K562 (cell line): ENCODE data around the gene NME7. TPM values are rescaled to one million over a fixed set of nuclear protein-coding genes. Genes with fewer than 3 reads are reported as not detected.
A peak's percentile ranks its signal among the peaks of the same experiment; 100 is the strongest.

Experiments used
- ATAC-seq: fragments of 200-7000 bp; cut with Tn5 transposase; 3 replicates; pipeline ENCODE4 v1.9.1; 2020; ENCODE audit warnings: moderate library complexity
- BruUV-seq: library from RNA; stranded (reverse); fragments of 400-500 nt; replicated peaks from 2 replicates; lab custom pipeline; 2021; lab: Mats Ljungman, UMichigan
- CTCF ChIA-PET: fragments of 300-600 bp; formaldehyde crosslinking; extraction: SDS; loops from one replicate; lab custom pipeline; 2021; ENCODE audit warnings: low intra/inter-chr PET ratio; lab: Yijun Ruan, JAX
- POLR2A ChIA-PET: fragments of 300-600, 350-650 bp; sonication (Branson Sonifier 250); formaldehyde crosslinking; extraction: SDS; loops from one replicate; lab custom pipeline; 2021; ENCODE audit warnings: antibody characterized with exemption, inconsistent platforms; lab: Yijun Ruan, JAX
- DNase-seq, 4 experiments: peaks; one replicate each; pipeline versions ENCODE4 v3.0.0 to v3.0.0-alpha.2; 2011 to 2018; ENCODE audit warnings: low spot score in 3 of 4, mixed read lengths in 3 of 4; ENCODE audit errors: extremely low read depth in 1 of 4
- FAIRE-seq: peaks from 2 replicates; lab custom pipeline; 2011; peaks lifted over from hg19 to GRCh38; lab: Jason Lieb, UNC
- H2AFZ ChIP-seq: 2 replicates; pipeline ENCODE4 v1.6.0; 2011; ENCODE audit warnings: low read depth, low read length, control low read depth, inconsistent platforms
- H3K27ac ChIP-seq: fragments of 200-600 bp; 3 replicates; pipeline ENCODE4 v1.8.0; 2011; ENCODE audit warnings: low read depth, mild to moderate bottlenecking, control low read depth, inconsistent platforms, low read length, moderate library complexity, mixed read lengths; ENCODE audit errors: extremely low read depth
- H3K27me3 ChIP-seq, 2 experiments: fragments of 300-600 bp in 1 of 2; 2 replicates in 1 of 2; 3 replicates in 1 of 2; pipeline versions ENCODE4 v1.6.0 to v1.8.0; 2011; ENCODE audit warnings: inconsistent platforms in 2 of 2, low read length in 2 of 2, mild to moderate bottlenecking in 1 of 2, mixed read lengths in 1 of 2, moderate library complexity in 1 of 2; ENCODE audit not compliant: control insufficient read depth in 2 of 2, insufficient read depth in 2 of 2
- H3K36me3 ChIP-seq: fragments of 300-600 bp; 3 replicates; pipeline ENCODE4 v1.8.0; 2011; ENCODE audit warnings: mild to moderate bottlenecking, low read length, inconsistent platforms; ENCODE audit not compliant: control insufficient read depth, insufficient read depth
- H3K4me1 ChIP-seq, 2 experiments: fragments of 200-600 bp in 1 of 2; replicated peaks in 1 of 2; 2 replicates in 1 of 2; 3 replicates in 1 of 2; pipeline versions ENCODE4 v1.5.1 to v1.8.0; 2011; ENCODE audit warnings: inconsistent platforms in 2 of 2, low read length in 2 of 2, mild to moderate bottlenecking in 1 of 2, mixed read lengths in 1 of 2, moderate library complexity in 1 of 2; ENCODE audit not compliant: control insufficient read depth in 2 of 2, insufficient read depth in 2 of 2
- H3K4me2 ChIP-seq: 2 replicates; pipeline ENCODE4 v1.6.1; 2011; ENCODE audit warnings: low read length, control low read depth, inconsistent platforms, mixed read lengths; ENCODE audit not compliant: insufficient read depth
- H3K4me3 ChIP-seq: fragments of 200-600 bp; sonication (generic), shearing (Covaris generic); 2 replicates; pipeline ENCODE4 v1.5.1; 2016; ENCODE audit warnings: control low read depth, inconsistent platforms
- H3K79me2 ChIP-seq: fragments of 200-600 bp; 3 replicates; pipeline ENCODE4 v1.8.0; 2011; ENCODE audit warnings: low read length, inconsistent platforms; ENCODE audit not compliant: control insufficient read depth, insufficient read depth
- H3K9ac ChIP-seq, 2 experiments: 2 replicates each; pipeline versions ENCODE4 v1.6.0 to v1.6.1; 2011; ENCODE audit warnings: low read depth in 2 of 2, low read length in 2 of 2, control low read depth in 1 of 2, inconsistent platforms in 1 of 2, mild to moderate bottlenecking in 1 of 2, mixed read lengths in 1 of 2; ENCODE audit not compliant: insufficient read depth in 1 of 2
- H3K9me1 ChIP-seq: one replicate; pipeline ENCODE4 v1.6.0; 2011; ENCODE audit warnings: inconsistent platforms, mild to moderate bottlenecking, low read length, moderate library complexity; ENCODE audit not compliant: control insufficient read depth, insufficient read depth
- H3K9me3 ChIP-seq: replicated peaks from 2 replicates; pipeline ENCODE4 v1.5.1; 2011; ENCODE audit warnings: low read depth, low read length, inconsistent platforms; ENCODE audit not compliant: control insufficient read depth, insufficient read depth
- H4K20me1 ChIP-seq: replicated peaks from 2 replicates; pipeline ENCODE4 v1.6.1; 2011; ENCODE audit warnings: low read length, inconsistent platforms, mixed read lengths; ENCODE audit not compliant: control insufficient read depth, insufficient read depth
- ARID2 ChIP-seq: fragments of 450-650 bp; IDR thresholded peaks from 2 replicates; pipeline ENCODE4 v1.6.1; 2017; ENCODE audit warnings: antibody characterized with exemption, mild to moderate bottlenecking
- CCAR2 ChIP-seq: fragments of 200-400 bp; formaldehyde crosslinking; IDR thresholded peaks from 2 replicates; pipeline ENCODE4 v1.6.1; 2017; ENCODE audit warnings: mild to moderate bottlenecking, low read depth, low read length
- ETV1 ChIP-seq: fragments of 450-650 bp; conservative IDR thresholded peaks from 2 replicates; pipeline ENCODE4 v1.6.1; 2016; ENCODE audit warnings: missing genetic modification characterization, control low read depth, low read depth, missing compliant biosample characterization
- FOXK2 ChIP-seq, 2 experiments: fragments of 450-650 bp; IDR thresholded peaks in 1 of 2; conservative IDR thresholded peaks in 1 of 2; 2 replicates each; pipeline ENCODE4 v1.6.1; 2016; ENCODE audit warnings: low read depth in 2 of 2, mild to moderate bottlenecking in 1 of 2
- KAT7 ChIP-seq: sonication (generic); formaldehyde crosslinking; IDR thresholded peaks from 2 replicates; pipeline ENCODE4 v1.8.0; 2022; ENCODE audit warnings: missing genetic modification reagents, mild to moderate bottlenecking, borderline replicate concordance
- NFXL1 ChIP-seq: fragments of 450-650 bp; formaldehyde crosslinking; IDR thresholded peaks from 2 replicates; pipeline ENCODE4 v1.4.0; 2021; ENCODE audit warnings: mild to moderate bottlenecking
- PHF21A ChIP-seq: fragments of 450-650 bp; IDR thresholded peaks from 2 replicates; pipeline ENCODE4 v1.6.1; 2017; ENCODE audit warnings: low read depth, borderline replicate concordance
- SMARCA5 ChIP-seq: fragments of 450-650 bp; IDR thresholded peaks from 2 replicates; pipeline ENCODE4 v1.6.1; 2016
- TRIM24 ChIP-seq, 2 experiments: fragments of 450-650 bp; IDR thresholded peaks; 2 replicates each; pipeline ENCODE4 v1.6.1; 2016
- ZNF124 ChIP-seq: sonication (generic); formaldehyde crosslinking; IDR thresholded peaks from 2 replicates; pipeline ENCODE4 v1.8.1; 2022; ENCODE audit warnings: missing genetic modification reagents
- ZNF586 ChIP-seq: fragments of 450-650 bp; formaldehyde crosslinking; conservative IDR thresholded peaks from 2 replicates; pipeline ENCODE4 v1.4.0; 2020; ENCODE audit warnings: mild to moderate bottlenecking, moderate library complexity
- WGBS: fragments of 100-300 bp; shearing (Covaris generic); methylation state at CpG from one replicate; pipeline ENCODE4 v1.1.6; 2016; ENCODE audit warnings: low coverage, mixed read lengths; ENCODE audit not compliant: insufficient coverage; ENCODE audit errors: missing lambda C conversion rate; 5-methylcytosine and 5-hydroxymethylcytosine counted together
- in situ Hi-C: fragments of 300-500 bp; cut with MboI; formaldehyde crosslinking; loops from 4 replicates; pipeline ENCODE4 v1.15.0; 2018; ENCODE audit warnings: inconsistent platforms, mixed read lengths
- intact Hi-C: fragments of 100-400 bp; cut with micrococcal nuclease; formaldehyde crosslinking; loops from 2 replicates; pipeline ENCODE4 v1.14.2; 2022
- polyA plus RNA-seq, 8 experiments: library from polyadenylated mRNA; depleted of rRNA in 4 of 8; stranded (reverse) in 5 of 8; unstranded in 3 of 8; fragments of >200 nt; fragmentation: Nextera tagmentation in 2 of 8; fragmentation: Illumina TruSeq in 1 of 8; extraction: Ambion mirVana in 2 of 8; extraction: Trizol in 1 of 8; gene quantifications; 2 replicates each; pipeline versions ENCODE4 v1.2.1 to v1.2.3, GENCODE V29; 2011 to 2014; ENCODE audit warnings: inconsistent platforms in 1 of 8, missing spikeins in 1 of 8
- total RNA-seq, 7 experiments: library from RNA; depleted of rRNA in 6 of 7; stranded (reverse); fragments of >200 nt in 6 of 7; fragmentation: Illumina TruSeq in 2 of 7; extraction: Trizol in 2 of 7; gene quantifications; 2 replicates each; pipeline versions ENCODE4 v1.2.1 to v1.2.3, GENCODE V29; 2011 to 2021; ENCODE audit warnings: low replicate concordance in 1 of 7
- TF ChIP-seq, protein P1 (sequence below): fragments of 450-650 bp; formaldehyde crosslinking; IDR thresholded peaks from 2 replicates; pipeline ENCODE4 v1.4.0; 2020; ENCODE audit warnings: mild to moderate bottlenecking, moderate library complexity
- TF ChIP-seq, protein P2 (sequence below): sonication (generic); formaldehyde crosslinking; IDR thresholded peaks from 2 replicates; pipeline ENCODE4 v1.8.0; 2023; ENCODE audit warnings: missing genetic modification reagents, mild to moderate bottlenecking, borderline replicate concordance

NME7 gene
- total and polyA plus RNA-seq, 9 of the 15 experiments (the other 6 are each of a cell fraction or from before 2014, with no cell fraction given), result 7.9 to 43.2 (median 23.9) TPM

DNA sequence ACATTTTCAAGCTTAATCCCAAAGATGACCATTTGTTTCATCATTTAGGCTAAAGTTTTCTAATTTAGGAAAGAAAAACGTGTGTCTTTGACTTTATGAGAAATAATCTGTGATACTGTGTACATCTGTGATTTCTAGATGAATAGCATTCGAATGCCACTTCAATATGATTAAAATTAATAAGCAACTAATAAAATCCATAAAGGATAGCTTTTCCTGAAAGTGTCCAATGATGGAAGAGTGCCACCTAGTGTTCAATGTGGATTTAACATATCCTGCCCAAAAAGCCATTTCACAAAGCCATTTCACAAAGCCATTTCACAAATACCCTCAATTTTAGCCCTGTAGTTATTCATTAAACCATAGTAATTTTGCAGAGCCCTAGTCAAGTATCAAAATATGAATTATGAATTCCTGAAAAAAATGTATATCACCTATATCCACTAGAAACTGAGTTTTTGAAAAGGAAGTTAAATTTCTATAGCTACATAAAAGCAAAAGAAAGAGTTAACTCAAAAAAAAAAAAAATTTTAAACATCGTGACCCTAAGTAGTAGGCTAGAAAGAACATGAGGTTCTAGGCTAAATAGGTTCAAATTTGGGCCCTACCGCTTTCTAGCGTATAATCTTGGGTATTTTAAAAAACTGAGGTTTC lies 19.1 kb downstream of the NME7 start (continued):
- TF ChIP-seq, protein P1, sequence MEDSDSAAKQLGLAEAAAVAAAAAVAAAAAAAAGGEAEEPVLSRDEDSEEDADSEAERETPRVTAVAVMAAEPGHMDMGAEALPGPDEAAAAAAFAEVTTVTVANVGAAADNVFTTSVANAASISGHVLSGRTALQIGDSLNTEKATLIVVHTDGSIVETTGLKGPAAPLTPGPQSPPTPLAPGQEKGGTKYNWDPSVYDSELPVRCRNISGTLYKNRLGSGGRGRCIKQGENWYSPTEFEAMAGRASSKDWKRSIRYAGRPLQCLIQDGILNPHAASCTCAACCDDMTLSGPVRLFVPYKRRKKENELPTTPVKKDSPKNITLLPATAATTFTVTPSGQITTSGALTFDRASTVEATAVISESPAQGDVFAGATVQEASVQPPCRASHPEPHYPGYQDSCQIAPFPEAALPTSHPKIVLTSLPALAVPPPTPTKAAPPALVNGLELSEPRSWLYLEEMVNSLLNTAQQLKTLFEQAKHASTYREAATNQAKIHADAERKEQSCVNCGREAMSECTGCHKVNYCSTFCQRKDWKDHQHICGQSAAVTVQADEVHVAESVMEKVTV (CRISPR knock-in tag), result peak; percentile 87
- peak; percentile 68 for TF ChIP-seq ARID2
- peak; percentile 76 to 80; a peak in 2 of 4 replicates for TF ChIP-seq TRIM24 (IDR thresholded peaks at IDR 0.05)
- TF ChIP-seq CCAR2, result no peak
- no peak for TF ChIP-seq ZNF586 (CRISPR knock-in tag)
- TF ChIP-seq NFXL1, result no peak
- TF ChIP-seq ETV1 (tag), result peak; percentile 61; the same call in 1 of the 2 replicates
- no peak for TF ChIP-seq ZNF124 (CRISPR knock-in tag)

DNA sequence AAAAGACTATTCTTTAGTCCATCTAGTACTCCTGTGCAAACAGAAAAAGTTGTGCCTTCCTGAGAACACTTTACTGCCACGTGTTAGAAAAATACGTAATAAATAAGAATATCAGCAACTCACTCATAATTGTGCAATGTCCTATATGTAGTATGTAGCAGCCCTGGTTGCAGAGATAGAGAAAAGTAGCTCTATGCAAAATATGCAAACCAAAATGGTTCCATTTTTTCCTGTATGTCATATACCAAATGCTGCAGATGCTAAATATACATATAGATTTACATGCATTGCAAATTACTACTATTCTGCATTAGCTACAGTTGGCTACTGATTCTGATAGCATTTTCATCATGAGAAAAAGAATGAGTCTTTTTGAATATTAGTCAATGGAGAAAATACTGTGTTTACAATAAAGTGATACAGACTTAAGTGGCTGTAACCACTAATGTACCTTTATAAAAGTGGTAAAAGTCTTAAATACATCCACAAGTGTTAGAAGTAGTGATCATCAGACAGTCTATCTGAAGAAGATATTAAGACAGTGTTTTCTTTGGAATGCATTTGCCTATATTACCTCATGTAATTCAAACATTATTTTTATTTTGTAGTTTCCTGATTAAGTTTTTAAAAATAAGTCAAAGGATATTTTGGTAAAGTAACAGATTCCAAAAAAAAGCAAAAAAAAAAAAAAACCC lies 19.8 kb downstream of the NME7 start:
- Histone ChIP-seq H3K36me3 (no peaks in the 10 kb centered on the region), H3K4me2 (no peak overlapping the region), H3K27me3 (no peaks in the 10 kb centered on the region), H3K27ac (no peak overlapping the region), H3K79me2 (no peaks in the 10 kb centered on the region), H3K4me3 (no peak overlapping the region), H3K9me3 (no peaks in the 10 kb centered on the region), H4K20me1 (no peaks in the 10 kb centered on the region), H3K4me1 (peaks cover 0 to 10% of the 10 kb centered on the region in 2 experiments; a peak in 3 of 5 replicates), H2AFZ (no peak overlapping the region), H3K9me1 (no peaks in the 10 kb centered on the region), H3K9ac (no peak overlapping the region)
- no TSS peak for BruUV-seq
- ChIA-PET CTCF (interaction anchor here (1.1 to 1.4 kb wide), 3 partner anchors 744 to 1006 kb away, joined by 4 to 8 read pairs (median 6); no protein-coding TSS in a partner anchor), POLR2A (interaction anchor here (0.7 to 2.5 kb wide), 5 partner anchors 9 to 203 kb away, joined by 3 to 10 read pairs (median 5); partner anchors contain the start of genes BLZF1 and NME7)
- in situ Hi-C loops (no loop called here), intact Hi-C loops (loop anchor here (1.0 to 10.0 kb wide), 7 partner anchors 156 to 911 kb away; no protein-coding TSS in a partner anchor)
- FAIRE-seq, result no peak
- no peak for ATAC-seq
- DNase-seq, result no peak
- WGBS, result 28% methylated on average over 2 of the region's 2 CpGs
- TF ChIP-seq KAT7 (no peak), PHF21A (no peak), FOXK2 (conservative IDR thresholded peaks at IDR 0.05 in 1 of 2, IDR thresholded peaks at IDR 0.05 in 1 of 2; ENCODE audit: low read depth in 2 of 2) (no peak), SMARCA5 (no peak)
- TF ChIP-seq, protein P2, sequence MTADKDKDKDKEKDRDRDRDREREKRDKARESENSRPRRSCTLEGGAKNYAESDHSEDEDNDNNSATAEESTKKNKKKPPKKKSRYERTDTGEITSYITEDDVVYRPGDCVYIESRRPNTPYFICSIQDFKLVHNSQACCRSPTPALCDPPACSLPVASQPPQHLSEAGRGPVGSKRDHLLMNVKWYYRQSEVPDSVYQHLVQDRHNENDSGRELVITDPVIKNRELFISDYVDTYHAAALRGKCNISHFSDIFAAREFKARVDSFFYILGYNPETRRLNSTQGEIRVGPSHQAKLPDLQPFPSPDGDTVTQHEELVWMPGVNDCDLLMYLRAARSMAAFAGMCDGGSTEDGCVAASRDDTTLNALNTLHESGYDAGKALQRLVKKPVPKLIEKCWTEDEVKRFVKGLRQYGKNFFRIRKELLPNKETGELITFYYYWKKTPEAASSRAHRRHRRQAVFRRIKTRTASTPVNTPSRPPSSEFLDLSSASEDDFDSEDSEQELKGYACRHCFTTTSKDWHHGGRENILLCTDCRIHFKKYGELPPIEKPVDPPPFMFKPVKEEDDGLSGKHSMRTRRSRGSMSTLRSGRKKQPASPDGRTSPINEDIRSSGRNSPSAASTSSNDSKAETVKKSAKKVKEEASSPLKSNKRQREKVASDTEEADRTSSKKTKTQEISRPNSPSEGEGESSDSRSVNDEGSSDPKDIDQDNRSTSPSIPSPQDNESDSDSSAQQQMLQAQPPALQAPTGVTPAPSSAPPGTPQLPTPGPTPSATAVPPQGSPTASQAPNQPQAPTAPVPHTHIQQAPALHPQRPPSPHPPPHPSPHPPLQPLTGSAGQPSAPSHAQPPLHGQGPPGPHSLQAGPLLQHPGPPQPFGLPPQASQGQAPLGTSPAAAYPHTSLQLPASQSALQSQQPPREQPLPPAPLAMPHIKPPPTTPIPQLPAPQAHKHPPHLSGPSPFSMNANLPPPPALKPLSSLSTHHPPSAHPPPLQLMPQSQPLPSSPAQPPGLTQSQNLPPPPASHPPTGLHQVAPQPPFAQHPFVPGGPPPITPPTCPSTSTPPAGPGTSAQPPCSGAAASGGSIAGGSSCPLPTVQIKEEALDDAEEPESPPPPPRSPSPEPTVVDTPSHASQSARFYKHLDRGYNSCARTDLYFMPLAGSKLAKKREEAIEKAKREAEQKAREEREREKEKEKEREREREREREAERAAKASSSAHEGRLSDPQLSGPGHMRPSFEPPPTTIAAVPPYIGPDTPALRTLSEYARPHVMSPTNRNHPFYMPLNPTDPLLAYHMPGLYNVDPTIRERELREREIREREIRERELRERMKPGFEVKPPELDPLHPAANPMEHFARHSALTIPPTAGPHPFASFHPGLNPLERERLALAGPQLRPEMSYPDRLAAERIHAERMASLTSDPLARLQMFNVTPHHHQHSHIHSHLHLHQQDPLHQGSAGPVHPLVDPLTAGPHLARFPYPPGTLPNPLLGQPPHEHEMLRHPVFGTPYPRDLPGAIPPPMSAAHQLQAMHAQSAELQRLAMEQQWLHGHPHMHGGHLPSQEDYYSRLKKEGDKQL (CRISPR knock-in tag), result no peak
